Measurements from ENCODE around the gene PHF21A.

- no peak for TF ChIP-seq REST (IDR thresholded peaks at IDR 0.05; ENCODE audit: insufficient read depth in 1 of 2, low read depth in 2 of 2, low read length in 2 of 2)
- TF ChIP-seq POLR2AphosphoS5 (IDR thresholded peaks at IDR 0.05; ENCODE audit: low read depth, low read length), result no peak
- TF ChIP-seq TAF1 (IDR thresholded peaks at IDR 0.05; ENCODE audit: borderline replicate concordance, insufficient read depth, low read length), result no peak
Observed at GRCh38 chr11:46112961-46113607, 8.2 kb downstream of the PHF21A start.

All from PFSK-1 (cell line).